ENCODE results near the gene MED16.
"Not testable (repeated sequence)": the region's sequence is repeated elsewhere in the genome, so short reads cannot be mapped to it uniquely, and the experiment has no call there.

MED16 gene

DNA sequence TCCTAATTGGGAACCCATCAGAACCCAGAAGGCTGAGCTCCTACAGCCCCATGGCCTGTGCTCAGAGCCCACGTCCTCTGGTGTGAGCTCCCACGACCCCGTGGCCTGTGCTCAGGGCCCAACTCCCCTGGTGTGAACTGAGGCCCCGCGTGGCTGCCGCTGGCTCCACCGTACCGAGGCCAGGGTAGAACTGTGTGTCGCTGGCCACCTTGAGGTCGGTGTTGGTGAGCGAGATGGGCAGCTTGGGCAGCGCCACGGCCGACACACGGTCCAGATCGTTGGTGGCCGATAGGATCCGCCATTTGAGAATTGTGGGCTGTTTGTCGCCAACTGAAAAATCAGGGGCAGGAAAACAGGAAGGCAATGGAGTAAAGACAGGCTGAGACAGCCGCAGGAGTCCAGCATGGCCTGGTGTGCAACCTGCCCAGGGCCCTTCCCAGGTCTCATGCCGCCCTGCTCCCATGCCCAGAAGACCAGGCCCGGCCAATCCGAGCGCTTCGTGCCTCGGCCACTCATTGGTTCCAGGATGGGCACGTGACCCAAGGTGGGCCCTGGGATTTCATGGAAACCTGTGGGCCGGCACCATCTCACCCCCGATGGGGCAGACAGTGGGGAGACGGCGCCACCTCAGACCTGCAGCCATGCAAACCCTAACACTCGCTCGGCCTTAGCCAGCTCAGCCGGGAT is 11.5 kb downstream of the MED16 start:
- DNase-seq, result no peak
- H3K4me3 ChIP-seq (ENCODE audit: low read depth in 1 of 2, low read length in 2 of 2), result no peak overlapping the region
- H3K9ac ChIP-seq (ENCODE audit: low read depth, low read length), result no peak overlapping the region
- no peak overlapping the region for H2AFZ ChIP-seq (ENCODE audit: low read depth, low read length)
- no peaks in the 10 kb centered on the region for H3K9me3 ChIP-seq (ENCODE audit: insufficient read depth, low read length, severe bottlenecking)
- TF ChIP-seq, protein P1, sequence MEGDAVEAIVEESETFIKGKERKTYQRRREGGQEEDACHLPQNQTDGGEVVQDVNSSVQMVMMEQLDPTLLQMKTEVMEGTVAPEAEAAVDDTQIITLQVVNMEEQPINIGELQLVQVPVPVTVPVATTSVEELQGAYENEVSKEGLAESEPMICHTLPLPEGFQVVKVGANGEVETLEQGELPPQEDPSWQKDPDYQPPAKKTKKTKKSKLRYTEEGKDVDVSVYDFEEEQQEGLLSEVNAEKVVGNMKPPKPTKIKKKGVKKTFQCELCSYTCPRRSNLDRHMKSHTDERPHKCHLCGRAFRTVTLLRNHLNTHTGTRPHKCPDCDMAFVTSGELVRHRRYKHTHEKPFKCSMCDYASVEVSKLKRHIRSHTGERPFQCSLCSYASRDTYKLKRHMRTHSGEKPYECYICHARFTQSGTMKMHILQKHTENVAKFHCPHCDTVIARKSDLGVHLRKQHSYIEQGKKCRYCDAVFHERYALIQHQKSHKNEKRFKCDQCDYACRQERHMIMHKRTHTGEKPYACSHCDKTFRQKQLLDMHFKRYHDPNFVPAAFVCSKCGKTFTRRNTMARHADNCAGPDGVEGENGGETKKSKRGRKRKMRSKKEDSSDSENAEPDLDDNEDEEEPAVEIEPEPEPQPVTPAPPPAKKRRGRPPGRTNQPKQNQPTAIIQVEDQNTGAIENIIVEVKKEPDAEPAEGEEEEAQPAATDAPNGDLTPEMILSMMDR (IDR thresholded peaks at IDR 0.05; ENCODE audit: borderline replicate concordance, extremely low read depth, low read length, poor library complexity, severe bottlenecking), result no peak
- no peak for TF ChIP-seq EZH2 (IDR thresholded peaks at IDR 0.05; ENCODE audit: borderline replicate concordance, low read depth, low read length, severe bottlenecking)
- no peak overlapping the region for H3K4me2 ChIP-seq (ENCODE audit: insufficient read depth, low read length)
- H3K79me2 ChIP-seq (ENCODE audit: insufficient read depth, low read length), result no peaks in the 10 kb centered on the region
- H4K20me1 ChIP-seq (ENCODE audit: insufficient read depth, low read length), result peaks cover 5% of the 10 kb centered on the region; the same call in 1 of the 2 replicates
- no peak overlapping the region for H3K27ac ChIP-seq (ENCODE audit: low read length)
- ATAC-seq (ENCODE audit: insufficient read depth, low read depth), result no peak
- H3K4me1 ChIP-seq (ENCODE audit: insufficient read depth, low read length), result no peaks in the 10 kb centered on the region
- H3K36me3 ChIP-seq (ENCODE audit: insufficient read depth, low read length), result peaks cover 69% of the 10 kb centered on the region
- no peaks in the 10 kb centered on the region for H3K27me3 ChIP-seq (ENCODE audit: insufficient read depth, low read length, poor library complexity)

DNA sequence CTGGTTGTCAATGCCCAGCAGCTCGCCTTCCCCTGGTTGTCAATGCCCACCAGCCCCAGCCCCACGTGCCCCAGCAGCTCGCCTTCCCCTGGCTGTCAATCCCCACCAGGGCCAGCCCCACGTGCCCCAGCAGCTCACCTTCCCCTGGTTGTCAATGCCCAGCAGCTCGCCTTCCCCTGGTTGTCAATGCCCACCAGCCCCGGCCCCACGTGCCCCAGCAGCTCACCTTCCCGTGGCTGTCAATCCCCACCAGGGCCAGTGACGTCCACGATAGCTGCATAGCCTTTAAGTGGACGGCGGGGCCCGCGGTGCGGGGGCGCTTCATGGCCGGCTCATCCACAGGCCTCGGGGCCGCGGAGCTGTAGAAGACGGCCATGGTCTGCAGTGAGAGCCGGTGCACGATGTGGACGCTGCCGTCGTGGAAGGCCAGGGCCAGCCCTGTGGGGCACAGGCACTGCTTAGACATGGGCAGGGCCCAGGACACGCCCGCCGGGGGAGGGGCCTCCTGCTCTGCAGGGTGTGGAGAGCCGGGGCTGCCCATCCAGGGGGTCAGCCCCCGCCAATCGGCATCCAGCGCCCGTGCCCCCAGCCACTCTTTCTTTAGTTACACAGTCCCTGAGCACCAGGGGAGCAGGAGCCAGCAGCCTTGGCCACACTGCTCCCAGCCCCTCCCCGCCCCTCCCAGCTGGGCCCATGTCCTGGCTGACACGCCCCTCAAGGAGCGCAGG is 13.1 kb downstream of the MED16 start:
- no peak for DNase-seq
- Histone ChIP-seq H3K27ac (ENCODE audit: low read length) (no peak overlapping the region), H3K36me3 (ENCODE audit: insufficient read depth, low read length) (peaks cover 68% of the 10 kb centered on the region), H3K9ac (ENCODE audit: low read depth, low read length) (no peak overlapping the region), H3K9me3 (ENCODE audit: insufficient read depth, low read length, severe bottlenecking) (no peaks in the 10 kb centered on the region), H3K4me1 (ENCODE audit: insufficient read depth, low read length) (no peaks in the 10 kb centered on the region), H3K4me2 (ENCODE audit: insufficient read depth, low read length) (no peak overlapping the region), H3K4me3 (ENCODE audit: low read depth in 1 of 2, low read length in 2 of 2) (no peak overlapping the region), H4K20me1 (ENCODE audit: insufficient read depth, low read length) (no peaks in the 10 kb centered on the region; the same call in 1 of the 2 replicates), H3K79me2 (ENCODE audit: insufficient read depth, low read length) (no peaks in the 10 kb centered on the region), H2AFZ (ENCODE audit: low read depth, low read length) (no peak overlapping the region), H3K27me3 (ENCODE audit: insufficient read depth, low read length, poor library complexity) (no peaks in the 10 kb centered on the region)
- TF ChIP-seq, protein P1 (IDR thresholded peaks at IDR 0.05; ENCODE audit: borderline replicate concordance, extremely low read depth, low read length, poor library complexity, severe bottlenecking), result no peak
- TF ChIP-seq EZH2 (IDR thresholded peaks at IDR 0.05; ENCODE audit: borderline replicate concordance, low read depth, low read length, severe bottlenecking), result no peak
- no peak for ATAC-seq (ENCODE audit: insufficient read depth, low read depth)

DNA sequence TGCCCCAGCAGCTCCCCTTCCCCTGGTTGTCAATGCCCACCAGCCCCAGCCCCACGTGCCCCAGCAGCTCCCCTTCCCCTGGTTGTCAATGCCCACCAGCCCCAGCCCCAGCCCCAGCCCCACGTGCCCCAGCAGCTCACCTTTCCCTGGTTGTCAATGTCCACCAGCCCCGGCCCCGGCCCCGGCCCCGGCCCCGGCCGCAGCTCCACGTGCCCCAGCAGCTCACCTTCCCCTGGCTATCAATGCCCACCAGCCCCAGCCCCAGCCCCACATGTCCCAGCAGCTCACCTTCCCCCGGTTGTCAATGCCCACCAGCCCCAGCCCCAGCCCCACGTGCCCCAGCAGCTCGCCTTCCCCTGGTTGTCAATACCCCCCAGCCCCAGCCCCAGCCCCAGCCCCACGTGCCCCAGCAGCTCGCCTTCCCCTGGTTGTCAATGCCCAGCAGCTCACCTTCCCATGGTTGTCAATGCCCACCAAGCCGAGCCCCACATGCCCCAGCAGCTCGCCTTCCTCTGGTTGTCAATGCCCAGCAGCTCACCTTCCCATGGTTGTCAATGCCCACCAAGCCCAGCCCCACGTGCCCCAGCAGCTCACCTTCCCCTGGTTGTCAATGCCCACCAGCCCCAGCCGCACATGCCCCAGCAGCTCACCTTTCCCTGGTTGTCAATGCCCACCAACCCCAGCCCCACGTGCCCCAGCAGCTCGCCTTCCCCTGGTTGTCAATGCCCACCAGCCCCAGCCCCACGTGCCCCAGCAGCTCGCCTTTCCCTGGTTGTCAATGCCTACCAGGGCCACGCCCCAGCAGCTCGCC is 14.0 kb downstream of the MED16 start:
- H3K27ac ChIP-seq (ENCODE audit: low read length); H2AFZ ChIP-seq (ENCODE audit: low read depth, low read length); H3K9me3 ChIP-seq (ENCODE audit: insufficient read depth, low read length, severe bottlenecking); H3K4me3 ChIP-seq (ENCODE audit: low read depth in 1 of 2, low read length in 2 of 2); H3K4me2 ChIP-seq (ENCODE audit: insufficient read depth, low read length); H3K4me1 ChIP-seq (ENCODE audit: insufficient read depth, low read length); H3K9ac ChIP-seq (ENCODE audit: low read depth, low read length); H3K79me2 ChIP-seq (ENCODE audit: insufficient read depth, low read length); H3K27me3 ChIP-seq (ENCODE audit: insufficient read depth, low read length, poor library complexity); ATAC-seq (ENCODE audit: insufficient read depth, low read depth); H4K20me1 ChIP-seq (ENCODE audit: insufficient read depth, low read length); DNase-seq: not testable (repeated sequence)
- H3K36me3 ChIP-seq (ENCODE audit: insufficient read depth, low read length), result peaks cover 66% of the 10 kb centered on the region

DNA sequence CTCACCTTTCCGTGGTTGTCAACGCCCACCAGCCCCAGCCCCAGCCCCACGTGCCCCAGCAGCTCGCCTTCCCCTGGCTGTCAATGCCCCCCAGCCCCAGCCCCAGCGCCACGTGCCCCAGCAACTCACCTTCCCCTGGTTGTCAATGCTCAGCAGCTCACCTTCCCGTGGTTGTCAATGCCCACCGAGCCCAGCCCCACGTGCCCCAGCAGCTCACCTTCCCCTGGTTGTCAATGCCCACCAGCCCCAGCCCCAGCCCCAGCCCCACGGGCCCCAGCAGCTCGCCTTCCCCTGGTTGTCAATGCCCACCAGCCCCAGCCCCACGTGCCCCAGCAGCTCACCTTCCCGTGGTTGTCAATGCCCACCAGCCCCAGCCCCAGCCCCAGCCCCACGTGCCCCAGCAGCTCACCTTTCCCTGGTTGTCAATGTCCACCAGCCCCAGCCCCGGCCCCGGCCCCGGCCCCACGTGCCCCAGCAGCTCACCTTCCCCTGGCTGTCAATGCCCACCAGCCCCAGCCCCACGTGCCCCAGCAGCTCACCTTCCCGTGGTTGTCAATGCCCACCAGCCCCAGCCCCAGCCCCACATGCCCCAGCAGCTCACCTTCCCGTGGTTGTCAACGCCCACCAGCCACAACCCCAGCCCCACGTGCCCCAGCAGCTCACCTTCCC is 14.9 kb downstream of the MED16 start:
- H3K9ac ChIP-seq (ENCODE audit: low read depth, low read length); H3K79me2 ChIP-seq (ENCODE audit: insufficient read depth, low read length); H3K4me2 ChIP-seq (ENCODE audit: insufficient read depth, low read length); H3K27ac ChIP-seq (ENCODE audit: low read length); H3K9me3 ChIP-seq (ENCODE audit: insufficient read depth, low read length, severe bottlenecking); H3K27me3 ChIP-seq (ENCODE audit: insufficient read depth, low read length, poor library complexity); H3K4me1 ChIP-seq (ENCODE audit: insufficient read depth, low read length); ATAC-seq (ENCODE audit: insufficient read depth, low read depth); DNase-seq; H3K4me3 ChIP-seq (ENCODE audit: low read depth in 1 of 2, low read length in 2 of 2); H4K20me1 ChIP-seq (ENCODE audit: insufficient read depth, low read length); H2AFZ ChIP-seq (ENCODE audit: low read depth, low read length): not testable (repeated sequence)
- H3K36me3 ChIP-seq (ENCODE audit: insufficient read depth, low read length), result peaks cover 66% of the 10 kb centered on the region
